ENCODE results near the gene KRTAP2-3.
"Not testable (repeated sequence)": the region's sequence is repeated elsewhere in the genome, so short reads cannot be mapped to it uniquely, and the experiment has no call there.

The KRTAP2-3 gene, protein sequence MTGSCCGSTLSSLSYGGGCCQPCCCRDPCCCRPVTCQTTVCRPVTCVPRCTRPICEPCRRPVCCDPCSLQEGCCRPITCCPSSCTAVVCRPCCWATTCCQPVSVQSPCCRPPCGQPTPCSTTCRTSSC

DNA sequence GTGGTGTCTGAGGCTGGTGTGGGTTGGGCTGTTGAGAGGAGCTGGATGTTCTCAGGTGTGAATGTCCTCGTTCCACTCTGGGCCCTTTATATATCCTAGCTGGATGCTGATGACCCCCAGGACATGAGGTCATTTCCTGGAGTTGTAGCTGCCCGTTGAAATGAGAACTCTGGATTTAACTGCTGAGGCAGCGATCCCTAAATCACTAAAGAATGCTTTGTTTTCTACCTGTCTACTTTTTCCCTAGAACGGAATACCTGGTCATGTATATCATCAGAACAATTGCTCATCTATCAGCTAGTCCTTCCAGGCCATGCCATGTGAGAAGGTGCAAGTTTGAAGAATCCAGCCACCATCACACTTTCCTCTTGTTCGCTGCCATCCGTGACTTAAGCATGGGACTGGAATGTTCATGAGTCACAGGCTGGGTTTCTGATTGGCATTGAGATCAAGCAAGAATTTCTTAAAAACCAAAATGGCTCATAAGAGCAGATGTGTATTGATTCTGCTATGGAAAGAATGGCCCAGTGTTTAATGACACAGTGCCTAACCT lies at the start of gene KRTAP2-3:
TSS of gene KRTAP2-3 (minus strand) at position 63 of the 553 bp plus-strand sequence. CDS start 64 bp downstream, outside the sequence.
- peak; percentile 71 for DNase-seq (ENCODE audit: low spot score)

DNA sequence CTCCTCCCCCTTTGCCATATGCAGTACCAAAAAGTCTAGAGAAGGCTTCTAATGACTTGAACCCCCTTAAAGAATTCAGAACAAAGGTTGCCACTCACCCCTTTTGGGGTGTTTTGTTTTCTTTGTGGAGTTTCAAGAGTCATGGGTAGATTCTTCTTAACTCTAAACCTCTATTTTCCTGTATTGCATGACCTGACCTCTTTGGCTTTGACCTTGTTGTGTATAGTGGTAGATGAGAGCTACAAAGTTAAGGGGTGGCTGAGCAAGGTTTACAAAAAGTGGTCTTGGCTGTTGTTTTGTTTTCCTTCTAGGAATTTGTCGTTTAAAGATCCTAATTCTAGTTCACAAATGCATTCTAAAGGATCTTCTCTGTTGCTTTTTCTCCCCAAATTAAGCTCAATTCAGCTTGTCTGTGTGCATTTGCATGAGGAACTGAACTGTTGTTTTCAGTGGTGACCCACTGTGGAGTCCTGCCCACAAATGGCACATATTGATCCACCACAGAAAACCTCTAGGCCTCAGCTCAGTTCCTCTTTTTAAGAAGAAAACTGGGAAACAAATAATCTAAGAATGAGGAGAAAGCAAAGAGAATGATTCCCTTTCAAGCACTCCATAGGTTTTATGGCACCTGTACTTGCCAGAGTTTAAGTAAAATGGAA lies 48.9 kb upstream of the KRTAP2-3 start:
- not testable (repeated sequence) for DNase-seq (ENCODE audit: low spot score)

DNA sequence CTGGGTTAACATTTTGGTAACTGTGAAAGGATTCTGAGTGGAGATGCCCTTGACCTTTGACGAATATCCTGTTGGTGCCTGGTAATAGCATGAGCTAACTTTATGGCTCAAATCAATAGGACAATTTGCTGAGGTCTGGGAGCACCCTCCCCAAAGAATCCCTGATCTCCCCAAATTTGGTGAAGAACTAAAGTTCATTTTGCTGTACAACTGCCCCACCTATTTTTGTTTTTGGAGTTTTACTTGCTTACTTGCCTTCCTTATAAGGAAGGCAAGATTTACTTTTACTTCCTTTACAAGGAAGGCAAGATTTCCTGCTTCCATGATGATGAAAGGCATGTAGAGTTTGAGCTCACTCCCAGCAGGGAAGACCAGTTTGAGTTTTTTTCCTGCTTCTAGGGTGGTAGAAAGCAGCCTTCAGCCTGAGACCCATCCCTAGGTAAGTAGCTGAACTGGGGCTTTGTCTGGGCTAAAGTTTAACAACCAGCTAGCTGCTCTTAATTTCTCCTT lies 48.1 kb upstream of the KRTAP2-3 start:
- DNase-seq (ENCODE audit: low spot score), result no peak

DNA sequence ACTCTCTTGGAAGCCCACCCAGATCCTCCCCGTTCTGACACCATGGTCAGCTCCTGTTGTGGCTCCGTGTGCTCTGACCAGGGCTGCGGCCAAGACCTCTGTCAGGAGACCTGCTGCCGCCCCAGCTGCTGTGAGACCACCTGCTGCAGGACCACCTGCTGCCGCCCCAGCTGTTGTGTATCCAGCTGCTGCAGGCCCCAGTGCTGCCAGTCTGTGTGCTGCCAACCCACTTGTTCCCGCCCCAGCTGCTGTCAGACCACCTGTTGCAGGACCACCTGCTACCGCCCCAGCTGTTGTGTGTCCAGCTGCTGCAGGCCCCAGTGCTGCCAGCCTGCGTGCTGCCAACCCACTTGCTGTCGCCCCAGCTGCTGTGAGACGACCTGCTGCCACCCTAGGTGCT lies 45.4 kb upstream of the KRTAP2-3 start, which contains the start of gene KRTAP4-9:
TSS of gene KRTAP4-9 (plus strand) at position 43 of the 400 bp plus-strand sequence. CDS start at position 43, 0 bp downstream.
- DNase-seq (ENCODE audit: low spot score), result not testable (repeated sequence)

DNA sequence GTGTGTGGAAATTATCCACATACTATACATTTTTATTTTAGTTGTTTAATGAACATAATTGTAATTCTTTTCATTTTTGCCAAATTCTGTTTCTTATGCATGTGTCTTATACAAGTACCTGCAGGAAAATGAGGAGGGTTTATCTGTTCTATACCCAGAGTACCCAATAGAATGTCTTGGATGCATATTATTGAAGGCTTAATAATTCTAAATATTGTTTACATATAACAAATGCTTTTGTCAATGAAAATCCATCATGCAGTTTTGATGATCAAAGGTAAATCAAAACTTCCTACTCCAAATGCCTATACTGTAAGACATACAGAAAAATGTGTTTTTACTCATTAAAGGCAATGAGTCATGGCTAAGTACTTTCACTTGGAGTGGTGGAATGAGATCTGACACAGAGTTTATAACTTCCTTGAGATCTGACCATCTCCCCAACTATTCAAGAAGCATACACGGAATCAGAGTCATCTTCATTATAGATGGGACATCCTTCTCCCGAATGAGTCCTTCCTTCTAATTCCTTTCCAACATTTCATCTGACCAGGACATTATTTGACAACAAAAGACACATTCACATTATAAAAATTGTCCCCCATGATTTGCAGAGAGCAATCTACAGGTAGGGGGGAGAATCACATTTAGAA lies 44.6 kb upstream of the KRTAP2-3 start:
- not testable (repeated sequence) for DNase-seq (ENCODE audit: low spot score)

DNA sequence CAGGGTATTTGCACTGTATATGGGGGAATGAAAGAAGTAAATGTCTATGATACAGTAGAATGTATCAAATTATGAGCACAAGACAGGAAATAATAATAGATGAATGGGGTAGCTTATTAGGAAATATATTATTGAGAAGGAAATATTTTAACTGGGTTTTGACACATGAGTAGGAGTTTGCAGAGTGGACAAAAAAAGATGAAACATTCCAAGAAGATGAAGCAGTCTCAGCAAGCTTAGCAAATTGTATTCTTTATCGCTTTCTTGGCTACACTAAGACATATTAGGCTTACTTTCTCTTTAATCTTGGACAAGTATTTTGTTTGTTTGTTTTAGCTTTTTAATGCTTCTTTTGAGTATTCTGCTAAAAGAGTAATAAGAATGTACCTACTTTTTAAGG lies 44.0 kb upstream of the KRTAP2-3 start:
- DNase-seq (ENCODE audit: low spot score), result no peak

DNA sequence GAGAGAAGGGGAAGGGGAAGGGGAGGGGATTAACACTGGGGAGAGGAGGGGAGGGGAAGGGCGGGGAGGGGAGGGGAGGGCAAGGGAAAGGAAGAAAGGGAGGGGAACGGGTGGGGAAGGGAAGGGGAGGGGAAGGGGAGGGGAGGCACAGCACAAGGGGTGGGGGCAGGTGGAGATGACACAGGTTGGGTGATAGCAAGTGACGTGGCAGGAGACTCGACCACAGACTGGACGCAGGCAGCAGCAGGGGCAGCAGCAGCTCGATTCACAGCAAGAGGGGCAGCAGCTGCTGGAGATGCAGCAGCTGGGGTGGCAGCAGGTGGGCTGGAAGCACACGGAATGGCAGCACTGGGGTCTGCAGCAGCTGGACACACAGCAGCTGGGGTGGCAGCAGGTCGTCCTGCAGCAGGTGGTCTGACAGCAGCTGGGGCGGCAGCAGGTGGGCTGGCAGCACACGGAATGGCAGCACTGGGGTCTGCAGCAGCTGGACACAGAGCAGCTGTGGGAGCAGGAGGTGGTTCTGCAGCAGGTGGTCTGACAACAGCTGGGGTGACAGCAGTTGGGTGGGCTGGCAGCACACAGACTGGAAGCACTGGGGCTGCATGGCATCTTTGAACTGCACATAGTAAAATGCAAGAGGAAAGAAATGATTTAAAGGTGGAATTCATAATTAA lies 41.8 kb upstream of the KRTAP2-3 start, which contains the start of gene KRTAP4-16:
TSS of gene KRTAP4-16 (minus strand) at position 624 of the 674 bp plus-strand sequence. CDS start at position 624, 0 bp downstream.
- no peak for DNase-seq (ENCODE audit: low spot score)

DNA sequence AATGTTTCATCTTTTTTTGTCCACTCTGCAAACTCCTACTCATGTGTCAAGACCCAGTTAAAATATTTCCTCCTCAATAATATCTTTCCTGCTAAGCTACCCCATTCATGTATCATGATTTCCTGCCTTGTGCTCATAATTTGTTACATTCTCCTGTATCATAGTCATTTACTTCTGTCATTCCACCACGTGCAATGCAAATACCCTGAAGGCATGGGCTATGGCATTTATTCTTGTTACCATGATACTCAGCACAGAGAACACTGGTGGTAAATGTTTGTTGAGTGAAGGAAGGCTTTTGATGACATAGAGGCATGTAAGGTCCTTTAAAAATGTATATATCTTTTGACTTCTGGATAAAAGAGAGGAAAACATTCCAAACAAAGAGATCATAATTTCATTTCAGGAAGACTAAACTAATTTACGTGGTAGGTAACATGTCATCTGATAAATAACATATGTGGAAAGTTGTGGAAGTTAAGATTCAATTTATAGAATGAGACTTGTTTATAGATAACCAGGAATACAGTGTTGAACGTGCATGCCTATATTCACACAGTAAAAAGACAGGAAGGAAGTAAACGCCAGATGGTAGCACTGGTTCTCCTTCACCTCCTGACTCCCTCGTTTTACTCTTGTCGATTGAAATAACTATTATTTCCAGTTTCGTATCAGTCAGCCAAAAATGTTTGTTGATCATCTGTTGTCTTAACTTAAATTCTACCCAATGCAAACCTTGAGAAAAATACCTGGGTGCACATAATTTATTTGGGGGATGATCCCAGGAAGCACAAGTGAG lies 40.0 kb upstream of the KRTAP2-3 start:
- not testable (repeated sequence) for DNase-seq (ENCODE audit: low spot score)

DNA sequence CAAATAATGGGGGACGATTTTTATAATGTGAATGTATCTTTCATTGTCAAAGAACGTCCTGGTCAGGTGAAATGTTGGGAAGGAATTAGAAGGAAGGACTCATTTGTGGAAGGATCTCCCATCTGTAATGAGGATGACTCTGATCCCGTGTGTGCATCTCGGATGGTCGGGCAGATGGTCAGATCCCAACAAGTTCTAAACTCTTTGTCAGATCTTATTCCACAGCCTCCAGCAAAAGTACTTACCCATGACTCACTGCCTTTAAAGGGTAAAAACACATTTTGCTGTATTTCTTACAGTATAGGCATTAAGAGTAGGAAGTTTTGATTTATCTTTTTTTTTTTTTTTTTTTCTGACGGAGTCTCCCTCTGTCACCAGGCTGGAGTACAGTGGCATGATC lies 38.6 kb upstream of the KRTAP2-3 start:
- DNase-seq (ENCODE audit: low spot score), result peak; percentile 25

DNA sequence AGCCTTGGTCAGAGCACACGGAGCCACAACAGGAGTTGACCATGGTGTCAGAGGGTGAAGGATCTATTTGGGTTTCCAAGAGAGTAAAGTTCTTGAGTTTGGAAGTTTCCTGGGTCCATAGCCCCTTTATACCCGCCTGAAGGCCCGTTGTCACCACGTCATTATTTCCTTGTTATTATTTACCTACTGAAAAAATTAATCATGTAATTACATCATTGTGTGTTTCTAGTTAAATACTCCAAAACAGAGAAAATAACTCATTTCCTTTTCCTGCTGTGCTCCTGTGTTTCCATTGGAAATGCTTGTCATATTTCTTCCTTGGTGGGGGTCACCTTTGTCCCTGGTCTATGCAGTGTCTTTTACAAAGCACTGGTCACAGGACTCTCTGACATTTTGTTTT lies 38.1 kb upstream of the KRTAP2-3 start, which contains the start of gene KRTAP4-8:
TSS of gene KRTAP4-8 (minus strand) at position 101 of the 400 bp plus-strand sequence. CDS start at position 43, 58 bp downstream.
- no peak for DNase-seq (ENCODE audit: low spot score)

DNA sequence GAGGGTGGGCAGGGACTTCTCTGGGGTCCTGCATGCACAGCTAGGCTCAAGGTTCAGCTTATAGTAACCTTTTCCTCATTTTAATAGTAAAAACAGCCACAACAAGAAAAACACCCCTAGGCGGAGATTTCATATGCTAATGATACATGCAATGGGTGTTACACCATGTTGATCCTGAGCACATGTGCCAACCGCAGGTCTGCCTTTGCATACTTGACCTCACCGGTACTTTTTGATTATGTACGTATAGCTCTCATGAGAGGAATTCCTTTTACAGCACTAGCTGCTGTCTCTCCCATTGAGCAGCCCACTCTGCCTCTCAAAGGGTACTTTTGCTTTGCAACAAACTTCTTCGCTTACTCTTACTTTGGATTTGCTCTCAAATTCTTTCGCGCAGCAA lies 36.1 kb upstream of the KRTAP2-3 start:
- no peak for DNase-seq (ENCODE audit: low spot score)

DNA sequence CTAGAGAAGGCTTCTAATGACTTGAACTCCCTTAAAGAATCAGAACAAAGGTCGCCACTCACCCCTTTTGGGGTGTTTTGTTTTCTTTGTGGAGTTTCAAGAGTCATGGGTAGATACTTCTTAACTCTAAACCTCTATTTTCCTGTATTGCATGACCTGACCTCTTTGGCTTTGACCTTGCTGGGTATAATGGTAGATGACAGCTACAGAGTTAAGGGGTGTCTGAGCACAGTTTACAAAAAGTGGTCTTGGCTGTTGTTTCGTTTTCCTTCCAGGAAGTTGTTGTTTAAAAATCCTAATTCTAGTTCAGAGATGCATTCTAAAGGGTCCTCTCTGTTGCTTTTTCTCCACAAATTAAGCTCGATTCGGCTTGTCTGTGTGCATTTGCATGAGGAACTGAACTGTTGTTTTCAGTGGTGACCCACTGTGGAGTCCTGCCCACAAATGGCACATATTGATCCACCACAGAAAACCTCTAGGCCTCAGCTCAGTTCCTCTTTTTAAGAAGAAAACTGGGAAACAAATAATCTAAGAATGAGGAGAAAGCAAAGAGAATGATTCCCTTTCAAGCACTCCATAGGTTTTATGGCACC lies 28.9 kb upstream of the KRTAP2-3 start:
- not testable (repeated sequence) for DNase-seq (ENCODE audit: low spot score)

DNA sequence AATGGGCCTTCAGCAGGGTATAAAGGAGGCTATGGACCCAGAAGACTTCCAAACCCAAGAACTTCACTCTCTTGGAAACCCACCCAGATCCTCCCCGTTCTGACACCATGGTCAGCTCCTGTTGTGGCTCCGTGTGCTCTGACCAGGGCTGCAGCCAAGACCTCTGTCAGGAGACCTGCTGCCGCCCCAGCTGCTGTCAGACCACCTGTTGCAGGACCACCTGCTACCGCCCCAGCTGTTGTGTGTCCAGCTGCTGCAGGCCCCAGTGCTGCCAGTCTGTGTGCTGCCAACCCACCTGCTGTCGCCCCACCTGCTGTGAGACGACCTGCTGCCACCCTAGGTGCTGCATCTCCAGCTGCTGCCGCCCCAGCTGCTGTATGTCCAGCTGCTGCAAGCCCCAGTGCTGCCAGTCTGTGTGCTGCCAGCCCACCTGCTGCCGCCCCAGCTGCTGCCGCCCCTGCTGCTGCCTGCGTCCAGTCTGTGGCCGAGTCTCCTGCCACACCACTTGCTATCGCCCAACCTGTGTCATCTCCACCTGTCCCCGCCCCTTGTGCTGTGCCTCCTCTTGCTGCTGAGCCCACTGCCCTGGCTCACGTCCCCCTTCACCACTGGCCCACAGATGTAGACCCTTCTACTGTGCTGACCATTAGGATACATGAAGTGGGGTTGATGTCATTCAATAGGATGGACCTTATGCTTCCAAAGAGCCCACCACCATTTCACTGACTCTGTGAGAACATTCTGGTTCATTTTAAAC lies 24.4 kb upstream of the KRTAP2-3 start, which contains the start of gene KRTAP4-7:
TSS of gene KRTAP4-7 (plus strand) at position 51 of the 757 bp plus-strand sequence. CDS start at position 108, 57 bp downstream.
- not testable (repeated sequence) for DNase-seq (ENCODE audit: low spot score)

DNA sequence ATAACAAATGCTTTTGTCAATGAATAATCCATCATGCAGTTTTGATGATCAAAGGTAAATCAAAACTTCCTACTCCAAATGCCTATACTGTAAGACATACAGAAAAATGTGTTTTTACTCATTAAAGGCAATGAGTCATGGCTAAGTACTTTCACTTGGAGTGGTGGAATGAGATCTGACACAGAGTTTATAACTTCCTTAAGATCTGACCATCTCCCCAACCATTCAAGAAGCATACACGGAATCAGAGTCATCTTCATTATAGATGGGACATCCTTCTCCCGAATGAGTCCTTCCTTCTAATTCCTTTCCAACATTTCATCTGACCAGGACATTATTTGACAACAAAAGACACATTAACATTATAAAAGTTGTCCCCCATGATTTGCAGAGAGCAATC lies 23.5 kb upstream of the KRTAP2-3 start:
- DNase-seq (ENCODE audit: low spot score), result not testable (repeated sequence)

DNA sequence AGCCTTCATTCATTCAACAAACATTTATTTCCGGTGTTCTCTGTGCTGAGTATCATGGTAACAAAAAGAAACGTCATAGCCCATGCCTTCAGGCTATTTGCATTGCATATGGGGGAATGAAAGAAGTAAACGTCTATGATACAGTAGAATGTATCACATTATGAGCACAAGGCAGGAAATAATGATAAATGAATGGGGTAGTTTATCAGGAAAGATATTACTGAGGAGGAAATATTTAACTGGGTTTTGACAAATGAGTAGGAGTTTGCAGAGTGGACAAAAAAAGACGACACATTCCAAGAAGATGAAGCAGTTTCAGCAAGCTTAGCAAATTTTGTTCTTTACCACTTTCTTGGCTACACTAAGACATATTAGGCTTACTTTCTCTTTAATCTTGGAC lies 22.7 kb upstream of the KRTAP2-3 start:
- no peak for DNase-seq (ENCODE audit: low spot score)

DNA sequence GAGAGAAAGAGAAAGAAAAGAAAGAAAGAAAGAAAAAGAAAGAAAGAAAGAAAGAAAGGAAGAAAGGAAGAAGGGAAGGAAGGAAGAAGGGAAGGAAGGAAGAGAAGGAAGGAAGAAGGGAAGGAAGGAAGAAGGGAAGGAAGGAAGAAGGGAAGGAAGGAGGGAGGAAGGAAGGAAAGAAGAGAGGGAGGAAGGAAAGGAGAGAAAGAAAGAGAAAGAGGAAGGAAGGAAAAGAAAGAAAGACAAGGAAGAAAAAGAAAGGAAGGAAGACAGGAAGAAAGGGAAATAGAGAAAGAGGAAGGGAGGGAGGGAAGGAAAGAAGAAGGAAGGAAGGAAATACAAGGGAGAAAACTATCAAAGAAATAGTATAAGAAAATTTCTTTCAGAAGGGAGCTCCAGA lies 16.9 kb upstream of the KRTAP2-3 start:
- no peak for DNase-seq (ENCODE audit: low spot score)

DNA sequence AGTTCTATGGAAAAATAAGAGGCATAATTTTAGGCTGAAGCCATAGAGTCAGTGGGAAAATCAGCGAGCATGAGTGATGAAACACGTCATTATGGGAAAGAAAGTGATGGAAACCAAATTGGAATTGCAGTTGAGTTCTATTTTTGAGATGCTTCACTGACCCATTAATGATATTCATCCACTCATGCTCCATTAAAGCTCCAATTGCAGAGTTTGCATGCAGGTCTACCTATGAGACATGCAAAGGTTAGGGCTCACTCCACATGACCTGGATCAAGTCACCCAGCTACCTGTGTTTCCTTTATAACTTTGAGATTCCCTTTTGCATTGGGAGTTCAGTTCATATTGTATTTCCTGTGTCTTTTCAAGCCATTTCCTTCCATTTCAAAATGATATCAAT lies 13.8 kb upstream of the KRTAP2-3 start:
- no peak for DNase-seq (ENCODE audit: low spot score)

DNA sequence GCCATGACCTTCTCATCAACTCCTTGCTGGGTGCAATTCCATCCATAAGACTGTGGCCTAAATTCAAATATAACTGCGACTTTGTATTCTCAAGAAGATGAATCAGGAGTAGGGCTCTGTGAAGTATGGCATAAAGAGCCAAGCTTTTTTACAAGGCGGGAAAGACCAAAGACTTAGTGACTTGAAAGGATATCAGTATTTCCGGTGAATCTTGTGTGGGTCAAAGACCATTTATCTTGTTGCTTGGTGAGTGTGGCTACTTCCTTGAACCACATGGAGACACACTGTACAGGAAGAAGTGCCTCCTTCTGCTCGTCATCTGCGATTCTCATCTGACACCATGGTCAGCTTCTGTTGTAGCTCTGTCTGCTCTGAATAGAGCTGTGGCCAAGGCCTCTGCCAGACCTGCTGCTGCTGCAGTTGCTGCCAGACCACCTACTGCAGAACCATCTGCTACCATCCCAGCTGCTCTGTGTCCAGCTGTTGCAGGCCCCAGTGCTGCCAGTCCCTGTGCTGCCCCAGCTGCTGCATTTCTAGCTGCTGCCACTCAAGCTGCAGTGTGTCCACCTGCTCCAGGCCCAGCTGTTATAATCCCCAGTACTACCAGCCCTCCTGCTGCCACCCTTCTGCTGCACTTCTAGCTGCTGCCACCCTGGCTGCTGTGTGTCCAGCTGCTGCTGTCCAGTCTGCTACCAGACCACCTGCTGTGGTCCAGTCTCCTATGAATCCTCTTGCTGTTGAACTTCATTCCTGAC lies 11.9 kb upstream of the KRTAP2-3 start:
- no peak for DNase-seq (ENCODE audit: low spot score)

DNA sequence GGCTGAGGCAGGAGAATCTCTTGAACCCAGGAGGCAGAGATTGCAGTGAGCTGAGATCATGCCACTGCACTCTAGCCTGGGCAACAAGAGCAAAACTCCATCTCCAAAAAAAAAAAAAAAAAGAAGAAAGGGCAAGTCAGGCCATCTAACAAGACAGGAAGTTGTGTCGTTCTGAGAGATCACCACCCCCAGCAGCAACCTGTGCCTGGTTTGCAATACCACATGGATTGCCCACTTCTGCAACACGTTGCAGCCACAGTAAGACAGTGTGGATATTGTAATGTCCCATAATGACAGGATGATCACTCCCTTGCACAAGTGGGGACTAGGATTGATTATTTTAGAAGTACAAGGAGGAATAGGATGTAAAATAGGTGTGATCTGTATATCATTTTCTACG lies 9.1 kb upstream of the KRTAP2-3 start:
- DNase-seq (ENCODE audit: low spot score), result no peak

Measured in AG20443 (cell line).